Endothelial cell of umbilical vein (primary cell): ENCODE data around the gene LHX3. TPM values are rescaled to one million over a fixed set of nuclear protein-coding genes. Genes with fewer than 3 reads are reported as not detected.

ENCODE experiments used
- BruUV-seq: library from RNA; stranded (reverse); fragments of 400-500 nt; replicated peaks from 2 replicates; lab custom pipeline; 2021; lab: Mats Ljungman, UMichigan
- CTCF ChIA-PET: fragments of 300-600, 350-600 bp; sonication (Branson Sonifier 250); formaldehyde crosslinking; loops from one replicate; lab custom pipeline; 2021; ENCODE audit warnings: antibody characterized with exemption, inconsistent platforms; lab: Charles Lee
- POLR2A ChIA-PET: fragments of 300-600, 350-600 bp; sonication (Branson Sonifier 250); formaldehyde crosslinking; loops from one replicate; lab custom pipeline; 2021; ENCODE audit warnings: antibody characterized with exemption, inconsistent platforms; lab: Charles Lee
- DNase-seq: peaks from one replicate; pipeline ENCODE4 v3.0.0-alpha.2; 2011; ENCODE audit warnings: low read depth, low spot score
- FAIRE-seq: peaks from 2 replicates; lab custom pipeline; 2011; peaks lifted over from hg19 to GRCh38; lab: Jason Lieb, UNC
- H2AFZ ChIP-seq: 2 replicates; pipeline ENCODE4 v1.6.0; 2012; ENCODE audit warnings: low read depth, low read length, control low read depth, inconsistent platforms
- H3K27ac ChIP-seq: 2 replicates; pipeline ENCODE4 v1.5.1; 2011; ENCODE audit warnings: low read depth, mild to moderate bottlenecking, control low read depth, low read length, moderate library complexity; ENCODE audit not compliant: insufficient read depth
- H3K27me3 ChIP-seq, 2 experiments: 2 replicates each; pipeline versions ENCODE4 v1.6.0 to v1.6.1; 2011; ENCODE audit warnings: low read length in 2 of 2, mixed read lengths in 1 of 2; ENCODE audit not compliant: control insufficient read depth in 2 of 2, insufficient read depth in 2 of 2
- H3K36me3 ChIP-seq, 2 experiments: 2 replicates in 1 of 2; 3 replicates in 1 of 2; pipeline ENCODE4 v1.5.1; 2011; ENCODE audit warnings: low read length in 2 of 2, mild to moderate bottlenecking in 1 of 2, moderate library complexity in 1 of 2; ENCODE audit not compliant: control insufficient read depth in 2 of 2, insufficient read depth in 2 of 2; ENCODE audit errors: extremely low read depth in 1 of 2
- H3K4me1 ChIP-seq: 3 replicates; pipeline ENCODE4 v1.5.1; 2011; ENCODE audit warnings: mild to moderate bottlenecking, low read length; ENCODE audit not compliant: control insufficient read depth, insufficient read depth; ENCODE audit errors: extremely low read depth
- H3K4me2 ChIP-seq: 2 replicates; pipeline ENCODE4 v1.6.1; 2011; ENCODE audit warnings: low read length, control low read depth, mixed read lengths; ENCODE audit not compliant: insufficient read depth
- H3K4me3 ChIP-seq, 3 experiments: fragments of 200-600 bp in 1 of 3; sonication (generic), shearing (Covaris generic) in 1 of 3; replicated peaks in 1 of 3; 2 replicates each; pipeline ENCODE4 v1.5.1; 2011 to 2016; ENCODE audit warnings: control low read depth in 3 of 3, low read length in 3 of 3, mild to moderate bottlenecking in 2 of 3, inconsistent platforms in 1 of 3, low read depth in 1 of 3, moderate library complexity in 1 of 3; ENCODE audit not compliant: insufficient read depth in 1 of 3
- H3K79me2 ChIP-seq: 2 replicates; pipeline ENCODE4 v1.6.0; 2012; ENCODE audit warnings: low read length, inconsistent platforms; ENCODE audit not compliant: control insufficient read depth, insufficient read depth
- H3K9ac ChIP-seq: replicated peaks from 2 replicates; pipeline ENCODE3; 2011; ENCODE audit warnings: low read length, control low read depth; ENCODE audit not compliant: insufficient read depth; ENCODE audit errors: extremely low read depth
- H3K9me1 ChIP-seq: replicated peaks from 3 replicates; pipeline ENCODE4 v1.6.0; 2011; ENCODE audit warnings: mild to moderate bottlenecking, low read length; ENCODE audit not compliant: control insufficient read depth, insufficient read depth; ENCODE audit errors: extremely low read depth
- H3K9me3 ChIP-seq: replicated peaks from 2 replicates; pipeline ENCODE4 v1.5.1; 2012; ENCODE audit warnings: low read length, inconsistent platforms; ENCODE audit not compliant: control insufficient read depth, insufficient read depth
- H4K20me1 ChIP-seq: replicated peaks from 2 replicates; pipeline ENCODE3; 2011; ENCODE audit warnings: mild to moderate bottlenecking, low read length; ENCODE audit not compliant: control insufficient read depth, insufficient read depth; ENCODE audit errors: extremely low read depth
- CTCF ChIP-seq, 2 donors: IDR thresholded peaks; 1 replicate in 1 of 2; 2 replicates in 1 of 2; pipeline ENCODE4 v1.5.1; 2011; ENCODE audit warnings: low read length in 2 of 2, mild to moderate bottlenecking in 2 of 2, moderate library complexity in 2 of 2, control low read depth in 1 of 2, inconsistent platforms in 1 of 2, low read depth in 1 of 2; ENCODE audit not compliant: insufficient read depth in 1 of 2; ENCODE audit errors: extremely low read depth in 1 of 2
- EZH2 ChIP-seq: IDR thresholded peaks from 2 replicates; pipeline ENCODE4 v1.6.1; 2012; ENCODE audit warnings: borderline replicate concordance, low read depth, mild to moderate bottlenecking, moderate library complexity, low read length, inconsistent platforms; ENCODE audit not compliant: severe bottlenecking
- FOS ChIP-seq: IDR thresholded peaks from 2 replicates; pipeline ENCODE4 v1.6.1; 2011; ENCODE audit warnings: mild to moderate bottlenecking, low read length, moderate library complexity, borderline replicate concordance; ENCODE audit not compliant: insufficient read depth
- JUN ChIP-seq: IDR thresholded peaks from 2 replicates; pipeline ENCODE4 v1.6.1; 2011; ENCODE audit warnings: borderline replicate concordance, low read depth; ENCODE audit not compliant: insufficient read length, insufficient read depth
- MAX ChIP-seq: IDR thresholded peaks from 2 replicates; pipeline ENCODE4 v1.6.1; 2011; ENCODE audit not compliant: insufficient read depth, insufficient read length
- MYC ChIP-seq: IDR thresholded peaks from one replicate; pipeline ENCODE4 v1.6.1; 2011; ENCODE audit warnings: mild to moderate bottlenecking, low read depth, low read length
- POLR2A ChIP-seq: IDR thresholded peaks from 2 replicates; pipeline ENCODE4 v1.6.1; 2012; ENCODE audit warnings: low read depth, mild to moderate bottlenecking, control low read depth, low read length
- POLR2AphosphoS5 ChIP-seq: IDR thresholded peaks from 2 replicates; pipeline ENCODE4 v1.6.1; 2012; ENCODE audit warnings: low read depth, mild to moderate bottlenecking, control low read depth, low read length, moderate library complexity; ENCODE audit not compliant: insufficient read depth
- dilution Hi-C: fragments of 300-500 bp; cut with MboI; formaldehyde crosslinking; loops from one replicate; pipeline ENCODE4 v1.15.0; 2019; ENCODE audit warnings: low sequenced_read_pairs; ENCODE audit not compliant: extremely low pct_ligation_motif_present
- intact Hi-C: fragments of 100-400 bp; cut with micrococcal nuclease; formaldehyde crosslinking; loops from one replicate; pipeline ENCODE4 v1.10.0; 2022
- polyA plus RNA-seq, 4 experiments: library from polyadenylated mRNA; depleted of rRNA in 3 of 4; stranded (reverse) in 3 of 4; unstranded in 1 of 4; fragments of >200 nt; gene quantifications; 2 replicates each; pipeline versions ENCODE4 v1.2.1 to v1.2.3, GENCODE V29; 2011 to 2012; ENCODE audit warnings: missing spikeins in 1 of 4
- total RNA-seq: library from RNA; stranded (reverse); gene quantifications from 2 replicates; pipeline ENCODE4 v1.2.3, GENCODE V29; 2021

Gene LHX3
- total and polyA plus RNA-seq, 2 donors (not counting 3 experiments of a cell fraction or from before 2014, with no cell fraction given): not detected

GRCh38 chr9:136211006-136211405, 6.1 kb upstream of the LHX3 start:
- POLR2A ChIA-PET: no interaction called here
- Histone ChIP-seq H3K9me3 (no peaks in the 10 kb centered on the region), H4K20me1 (no peaks in the 10 kb centered on the region), H3K79me2 (no peaks in the 10 kb centered on the region), H3K36me3 (no peaks in the 10 kb centered on the region), H3K9me1 (no peaks in the 10 kb centered on the region), H3K4me3 (no peak overlapping the region), H3K4me1 (no peaks in the 10 kb centered on the region), H3K27me3 (no peaks in the 10 kb centered on the region), H3K9ac (no peak overlapping the region), H2AFZ (no peak overlapping the region), H3K4me2 (no peak overlapping the region), H3K27ac (no peak overlapping the region)
- dilution Hi-C loops (no loop called here), intact Hi-C loops (no loop called here)
- BruUV-seq: no TSS peak
- no peak for DNase-seq
- TF ChIP-seq MYC: no peak
- no peak for TF ChIP-seq EZH2
- TF ChIP-seq POLR2AphosphoS5: no peak
- no peak for TF ChIP-seq FOS
- no peak for TF ChIP-seq CTCF (IDR thresholded peaks at IDR 0.05; ENCODE audit: extremely low read depth in 1 of 2, insufficient read depth in 1 of 2, low read depth in 1 of 2, low read length in 2 of 2)
- no peak for TF ChIP-seq JUN
- TF ChIP-seq MAX: no peak
- no peak for TF ChIP-seq POLR2A
- FAIRE-seq: no peak
- CTCF ChIA-PET: interaction anchor here (1.1 kb wide), 1 partner anchor 9 kb away, joined by 3 read pairs; no protein-coding TSS in a partner anchor
